ENCODE measurements around the gene RASA3. TPM values are rescaled to one million over a fixed set of nuclear protein-coding genes. Genes with fewer than 3 reads are reported as not detected.

RASA3 gene
- total and polyA plus RNA-seq, 12 donors, result 6.8 to 16.9 (median 10.3) TPM

GRCh38 chr13:114102131-114102520, 30.3 kb downstream of the RASA3 start:
- intact Hi-C loops (cut with DNase I), result no loop called here
- 95 to 96% methylated on average over 18 of the region's 18 CpGs for WGBS, 2 donors
- H3K27ac ChIP-seq, result no peak overlapping the region
- DNase-seq (peak in 1 of 2 donors; percentile 14), ATAC-seq (no peak)
- H3K36me3 ChIP-seq, result peaks cover 0 to 7% (median 0%) of the 10 kb centered on the region in 9 donors
- H3K4me1 ChIP-seq, result peaks cover 9 to 41% (median 19%) of the 10 kb centered on the region in 9 donors
- no peak for TF ChIP-seq CTCF (IDR thresholded peaks at IDR 0.05)
- no peaks in the 10 kb centered on the region for H3K27me3 ChIP-seq
- no peaks in the 10 kb centered on the region for H3K9me3 ChIP-seq
- no peak overlapping the region for H3K4me3 ChIP-seq

GRCh38 chr13:114101358-114102130, 30.9 kb downstream of the RASA3 start:
- peaks cover 9 to 40% (median 19%) of the 10 kb centered on the region in 9 donors for H3K4me1 ChIP-seq
- intact Hi-C loops (cut with DNase I), result no loop called here
- no peak for TF ChIP-seq CTCF (IDR thresholded peaks at IDR 0.05)
- peak in 1 of 2 donors; percentile 34 for DNase-seq
- no peaks in the 10 kb centered on the region for H3K27me3 ChIP-seq
- peak overlapping the region; percentile 13 to 76 (median 52) for H3K27ac ChIP-seq
- H3K4me3 ChIP-seq, result no peak overlapping the region
- peak in 7 of 8 donors; percentile 4 to 34 (median 10) for ATAC-seq
- peaks cover 0 to under 1% (median 0%) of the 10 kb centered on the region in 9 donors for H3K36me3 ChIP-seq
- WGBS, 2 donors, result 58 to 66% methylated on average over 27 of the region's 27 CpGs
- H3K9me3 ChIP-seq, result no peaks in the 10 kb centered on the region

- Histone ChIP-seq H3K27ac (peak overlapping the region; percentile 13 to 76 (median 52)), H3K4me1 (peaks cover 9 to 36% (median 19%) of the 10 kb centered on the region in 9 donors), H3K27me3 (no peaks in the 10 kb centered on the region), H3K9me3 (no peaks in the 10 kb centered on the region), H3K4me3 (no peak overlapping the region), H3K36me3 (no peaks in the 10 kb centered on the region)
- TF ChIP-seq CTCF (IDR thresholded peaks at IDR 0.05), result no peak
- ATAC-seq (peak in 6 of 8 donors; percentile 31 to 65 (median 37)), DNase-seq (peak in 1 of 2 donors; percentile 28)
- 71% methylated on average over 29 of the region's 29 CpGs for WGBS, 2 donors
- intact Hi-C loops (cut with DNase I), result no loop called here
Measured at GRCh38 chr13:114100446-114101357, 31.7 kb downstream of the RASA3 start.

- Histone ChIP-seq H3K27ac (peak overlapping the region in 8 of 10 donors; percentile 3 to 76 (median 57)), H3K9me3 (no peaks in the 10 kb centered on the region), H3K4me1 (peaks cover 9 to 33% (median 19%) of the 10 kb centered on the region in 9 donors), H3K36me3 (no peaks in the 10 kb centered on the region), H3K4me3 (no peak overlapping the region), H3K27me3 (no peaks in the 10 kb centered on the region)
- intact Hi-C loops (cut with DNase I), result no loop called here
- DNase-seq (peak in 1 of 2 donors; percentile 11), ATAC-seq (peak in 1 of 8 donors; percentile 1)
- 70 to 74% methylated on average over 25 of the region's 25 CpGs for WGBS, 2 donors
- TF ChIP-seq CTCF (IDR thresholded peaks at IDR 0.05), result no peak
Measured at GRCh38 chr13:114099918-114100445, 32.4 kb downstream of the RASA3 start.

Measured in heart right ventricle (tissue), 16 donors.